ENCODE measurements around the gene PPCDC. TPM values are rescaled to one million over a fixed set of nuclear protein-coding genes. Genes with fewer than 3 reads are reported as not detected.

The PPCDC gene
- total and polyA plus RNA-seq, 4 donors = 7.4 to 9.3 (median 8.4) TPM

- TF ChIP-seq, protein P1, sequence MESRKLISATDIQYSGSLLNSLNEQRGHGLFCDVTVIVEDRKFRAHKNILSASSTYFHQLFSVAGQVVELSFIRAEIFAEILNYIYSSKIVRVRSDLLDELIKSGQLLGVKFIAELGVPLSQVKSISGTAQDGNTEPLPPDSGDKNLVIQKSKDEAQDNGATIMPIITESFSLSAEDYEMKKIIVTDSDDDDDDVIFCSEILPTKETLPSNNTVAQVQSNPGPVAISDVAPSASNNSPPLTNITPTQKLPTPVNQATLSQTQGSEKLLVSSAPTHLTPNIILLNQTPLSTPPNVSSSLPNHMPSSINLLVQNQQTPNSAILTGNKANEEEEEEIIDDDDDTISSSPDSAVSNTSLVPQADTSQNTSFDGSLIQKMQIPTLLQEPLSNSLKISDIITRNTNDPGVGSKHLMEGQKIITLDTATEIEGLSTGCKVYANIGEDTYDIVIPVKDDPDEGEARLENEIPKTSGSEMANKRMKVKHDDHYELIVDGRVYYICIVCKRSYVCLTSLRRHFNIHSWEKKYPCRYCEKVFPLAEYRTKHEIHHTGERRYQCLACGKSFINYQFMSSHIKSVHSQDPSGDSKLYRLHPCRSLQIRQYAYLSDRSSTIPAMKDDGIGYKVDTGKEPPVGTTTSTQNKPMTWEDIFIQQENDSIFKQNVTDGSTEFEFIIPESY (IDR thresholded peaks at IDR 0.05) = no peak
- TF ChIP-seq SP1 (IDR thresholded peaks at IDR 0.05) (no peak), FOXA2 (IDR thresholded peaks at IDR 0.05) (no peak), GABPA (IDR thresholded peaks at IDR 0.05 in 1 of 2, conservative IDR thresholded peaks at IDR 0.05 in 1 of 2) (no peak)
Measured at GRCh38 chr15:75064846-75065245, 41.5 kb downstream of the PPCDC start (continued).

DNA sequence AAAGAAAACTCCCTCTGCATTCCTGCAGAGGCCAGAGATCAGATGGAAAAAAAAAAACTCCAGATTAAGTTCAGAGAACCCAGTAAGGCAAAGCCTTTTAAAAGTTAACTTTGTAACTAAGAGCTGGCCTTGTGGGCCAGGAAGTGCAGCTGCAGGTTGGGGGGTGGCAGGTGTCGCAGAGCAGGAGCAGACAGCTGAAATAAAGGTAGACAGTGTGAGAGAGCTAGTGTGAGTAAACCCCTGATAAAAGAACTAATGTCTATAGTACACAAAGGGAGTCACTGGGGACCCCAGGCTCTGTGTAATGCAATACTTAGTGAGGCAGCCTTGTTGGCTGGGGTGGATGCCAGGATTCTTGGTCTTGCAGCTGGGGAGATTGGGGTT, 42.1 kb downstream of the PPCDC start:
- Histone ChIP-seq H3K9ac (ENCODE audit: low read depth in 1 of 2, low read length in 2 of 2) (no peak overlapping the region), H3K9me3 (ENCODE audit: control insufficient read depth in 4 of 4, low read length in 3 of 4) (no peaks in the 10 kb centered on the region), H3K4me1 (ENCODE audit: control insufficient read depth in 4 of 4, insufficient read depth in 4 of 4, low read length in 3 of 4) (no peaks in the 10 kb centered on the region), H3K36me3 (ENCODE audit: control insufficient read depth in 4 of 4, insufficient read depth in 3 of 4, low read depth in 1 of 4, low read length in 3 of 4) (no peaks in the 10 kb centered on the region), H3K4me3 (ENCODE audit: low read depth in 1 of 3, low read length in 3 of 3) (no peak overlapping the region), H3K27ac (ENCODE audit: low read depth in 1 of 2, low read length in 2 of 2) (no peak overlapping the region), H3K27me3 (ENCODE audit: control insufficient read depth in 4 of 4, insufficient read depth in 4 of 4, low read length in 3 of 4) (no peaks in the 10 kb centered on the region)
- no peak for DNase-seq (ENCODE audit: low spot score)
- TF ChIP-seq NR2F2 (IDR thresholded peaks at IDR 0.05) = no peak
- TF ChIP-seq RAD21 (IDR thresholded peaks at IDR 0.05) = no peak
- TF ChIP-seq FOXA2 (IDR thresholded peaks at IDR 0.05) = no peak
- TF ChIP-seq, protein P1 (IDR thresholded peaks at IDR 0.05) = no peak
- no peak for TF ChIP-seq ATF3 (IDR thresholded peaks at IDR 0.05)
- WGBS = 75% methylated on average over 1 of the region's 1 CpG

- no peak for DNase-seq (ENCODE audit: low spot score)
- Histone ChIP-seq H3K27me3 (ENCODE audit: control insufficient read depth in 4 of 4, insufficient read depth in 4 of 4, low read length in 3 of 4) (no peaks in the 10 kb centered on the region), H3K4me3 (ENCODE audit: low read depth in 1 of 3, low read length in 3 of 3) (no peak overlapping the region), H3K9ac (ENCODE audit: low read depth in 1 of 2, low read length in 2 of 2) (no peak overlapping the region), H3K27ac (ENCODE audit: low read depth in 1 of 2, low read length in 2 of 2) (no peak overlapping the region), H3K4me1 (ENCODE audit: control insufficient read depth in 4 of 4, insufficient read depth in 4 of 4, low read length in 3 of 4) (no peaks in the 10 kb centered on the region), H3K9me3 (ENCODE audit: control insufficient read depth in 4 of 4, low read length in 3 of 4) (no peaks in the 10 kb centered on the region), H3K36me3 (ENCODE audit: control insufficient read depth in 4 of 4, insufficient read depth in 3 of 4, low read depth in 1 of 4, low read length in 3 of 4) (no peaks in the 10 kb centered on the region)
- 77% methylated on average over 6 of the region's 6 CpGs for WGBS
- no peak for TF ChIP-seq HNF4A (conservative IDR thresholded peaks at IDR 0.05)
- TF ChIP-seq REST (IDR thresholded peaks at IDR 0.05) = no peak
- no peak for TF ChIP-seq TAF1 (conservative IDR thresholded peaks at IDR 0.05)
- TF ChIP-seq SP1 (IDR thresholded peaks at IDR 0.05) = no peak
- TF ChIP-seq, protein P2, sequence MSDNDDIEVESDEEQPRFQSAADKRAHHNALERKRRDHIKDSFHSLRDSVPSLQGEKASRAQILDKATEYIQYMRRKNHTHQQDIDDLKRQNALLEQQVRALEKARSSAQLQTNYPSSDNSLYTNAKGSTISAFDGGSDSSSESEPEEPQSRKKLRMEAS (IDR thresholded peaks at IDR 0.05) = no peak
- no peak for TF ChIP-seq ATF3 (IDR thresholded peaks at IDR 0.05)
- TF ChIP-seq HNF4G (IDR thresholded peaks at IDR 0.05) = no peak
- no peak for TF ChIP-seq RXRA (IDR thresholded peaks at IDR 0.05)
- TF ChIP-seq FOXA2 (IDR thresholded peaks at IDR 0.05) = no peak
- TF ChIP-seq GABPA (IDR thresholded peaks at IDR 0.05 in 1 of 2, conservative IDR thresholded peaks at IDR 0.05 in 1 of 2) = no peak
- no peak for TF ChIP-seq CTCF (IDR thresholded peaks at IDR 0.05; ENCODE audit: low read depth, low read length, missing input control)
- no peak for TF ChIP-seq YY1 (IDR thresholded peaks at IDR 0.05)
- TF ChIP-seq EGR1 (IDR thresholded peaks at IDR 0.05; ENCODE audit: low read depth in 2 of 2) = no peak
- TF ChIP-seq FOXA1 (IDR thresholded peaks at IDR 0.05) = no peak
- TF ChIP-seq, protein P1 (IDR thresholded peaks at IDR 0.05) = no peak
- TF ChIP-seq RAD21 (IDR thresholded peaks at IDR 0.05) = no peak
Measured at GRCh38 chr15:75065851-75066509, 42.6 kb downstream of the PPCDC start.
